CD4-positive, CD25-positive, alpha-beta regulatory T cell (primary cell): Measurements from ENCODE around the gene CHST4. TPM values are rescaled to one million over a fixed set of nuclear protein-coding genes. Genes with fewer than 3 reads are reported as not detected.
"Not testable (repeated sequence)": the region's sequence is repeated elsewhere in the genome, so short reads cannot be mapped to it uniquely, and the experiment has no call there.

Experiments used
- ATAC-seq, 2 donors: fragments of 150-1000 bp; cut with Tn5 transposase; one replicate each; pipeline ENCODE4 v1.10.0; 2021; ENCODE audit warnings: low read depth in 2 of 2, moderate number of reproducible peaks in 2 of 2, moderate library complexity in 1 of 2
- DNase-seq, 3 donors: peaks; one replicate each; pipeline versions ENCODE4 v3.0.0 to v3.0.0-alpha.2; 2012 to 2022; ENCODE audit warnings: mixed read lengths in 1 of 3
- H3K27ac ChIP-seq: one replicate; pipeline ENCODE4 v1.7.0; 2013; ENCODE audit warnings: mild to moderate bottlenecking, low read length; ENCODE audit not compliant: insufficient read depth, poor library complexity, severe bottlenecking
- H3K27me3 ChIP-seq: one replicate; pipeline ENCODE4 v1.7.0; 2013; ENCODE audit warnings: low read length; ENCODE audit not compliant: control insufficient read depth, insufficient read depth
- H3K36me3 ChIP-seq: one replicate; pipeline ENCODE4 v1.7.0; 2013; ENCODE audit warnings: mild to moderate bottlenecking, low read length, moderate library complexity; ENCODE audit not compliant: control insufficient read depth, insufficient read depth
- H3K4me1 ChIP-seq: 2 replicates; pipeline ENCODE4 v1.7.0; 2013; ENCODE audit warnings: mild to moderate bottlenecking, low read length; ENCODE audit not compliant: insufficient read depth, control insufficient read depth, poor library complexity, severe bottlenecking
- H3K4me3 ChIP-seq: one replicate; pipeline ENCODE4 v1.7.0; 2013; ENCODE audit warnings: low read depth, mild to moderate bottlenecking, low read length, moderate library complexity
- H3K9me3 ChIP-seq, 2 experiments: 1 replicate in 1 of 2; 2 replicates in 1 of 2; pipeline ENCODE4 v1.7.0; 2013; ENCODE audit warnings: low read length in 2 of 2, mild to moderate bottlenecking in 1 of 2, moderate library complexity in 1 of 2; ENCODE audit not compliant: control insufficient read depth in 2 of 2
- H3K27ac Mint-ChIP-seq, 3 donors: one replicate each; pipeline ENCODE4 v1.8.0; 2020 to 2022; ENCODE audit warnings: mild to moderate bottlenecking in 3 of 3, mixed read lengths in 3 of 3, moderate library complexity in 2 of 3
- H3K27me3 Mint-ChIP-seq: one replicate; pipeline ENCODE4 v1.8.0; 2022; ENCODE audit warnings: mild to moderate bottlenecking, mixed read lengths
- H3K36me3 Mint-ChIP-seq: one replicate; pipeline ENCODE4 v1.8.0; 2020; ENCODE audit warnings: mixed read lengths
- H3K4me1 Mint-ChIP-seq, 4 donors: one replicate each; pipeline ENCODE4 v1.8.0; 2020 to 2022; ENCODE audit warnings: mixed read lengths in 4 of 4, mild to moderate bottlenecking in 1 of 4
- H3K4me3 Mint-ChIP-seq, 4 donors: one replicate each; pipeline ENCODE4 v1.8.0; 2020 to 2022; ENCODE audit warnings: mild to moderate bottlenecking in 4 of 4, mixed read lengths in 4 of 4, moderate library complexity in 3 of 4
- H3K9me3 Mint-ChIP-seq, 7 donors: one replicate each; pipeline ENCODE4 v1.8.0; 2020 to 2022; ENCODE audit warnings: mixed read lengths in 7 of 7, mild to moderate bottlenecking in 3 of 7, moderate library complexity in 2 of 7
- polyA plus RNA-seq, 4 donors: library from polyadenylated mRNA; unstranded; fragments of 300-500 nt; fragmentation: Illumina TruSeq; gene quantifications; one replicate each; pipeline ENCODE4 v1.2.3, GENCODE V29; 2021
- total RNA-seq: library from RNA; stranded (reverse); gene quantifications from one replicate; pipeline ENCODE4 v1.2.3, GENCODE V29; 2022

Gene CHST4
- total and polyA plus RNA-seq, 5 donors from 2014 or later = not detected

DNA sequence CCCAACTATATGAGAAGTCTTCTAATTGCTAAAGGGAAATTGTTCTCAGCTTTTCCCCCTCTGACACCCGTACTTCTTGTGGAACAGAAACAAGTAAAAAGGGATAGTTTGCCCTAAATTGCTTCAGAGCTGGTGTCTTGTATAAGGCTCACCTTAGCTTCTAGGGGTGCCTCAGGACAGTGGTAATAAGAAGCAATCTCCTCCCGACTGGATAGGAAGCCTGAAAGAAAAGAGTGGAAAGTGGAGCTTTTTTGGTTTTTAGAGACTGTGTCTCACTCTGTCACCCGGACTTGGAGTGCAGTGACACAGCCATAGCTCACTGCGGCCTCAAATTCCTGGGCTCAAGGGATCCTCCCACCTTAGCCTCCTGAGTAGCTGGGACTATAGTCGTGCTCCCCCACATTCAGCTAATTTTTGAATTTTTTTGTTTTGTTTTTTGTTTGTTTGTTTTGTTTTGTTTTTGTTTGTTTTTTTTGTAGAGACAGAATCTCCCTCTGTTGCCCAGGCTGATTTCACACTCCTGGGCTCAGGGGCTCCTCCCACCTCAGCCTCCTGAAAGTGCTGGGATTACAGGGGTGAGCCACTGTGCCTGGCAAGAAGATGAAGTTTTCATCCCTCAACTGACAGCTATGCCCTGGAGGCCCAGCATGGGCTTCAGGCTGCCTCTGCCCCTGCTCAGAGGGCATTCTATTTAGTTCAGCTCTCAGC is 47.3 kb downstream of the CHST4 start:
- H3K27me3 Mint-ChIP-seq = peaks cover 47% of the 10 kb centered on the region
- DNase-seq (no peak), ATAC-seq (no peak)
- Histone ChIP-seq H3K27ac (no peak overlapping the region), H3K27me3 (peaks cover 21% of the 10 kb centered on the region), H3K4me1 (no peaks in the 10 kb centered on the region), H3K9me3 (no peaks in the 10 kb centered on the region), H3K4me3 (no peak overlapping the region), H3K36me3 (no peaks in the 10 kb centered on the region)
- H3K36me3 Mint-ChIP-seq = no peaks in the 10 kb centered on the region
- H3K4me3 Mint-ChIP-seq = no peak overlapping the region
- H3K9me3 Mint-ChIP-seq = peaks cover 0 to 1% (median 0%) of the 10 kb centered on the region in 7 donors
- H3K27ac Mint-ChIP-seq = no peak overlapping the region
- H3K4me1 Mint-ChIP-seq = no peaks in the 10 kb centered on the region

- H3K4me1 ChIP-seq = no peaks in the 10 kb centered on the region
- H3K4me3 Mint-ChIP-seq = no peak overlapping the region
- H3K9me3 ChIP-seq = no peaks in the 10 kb centered on the region
- no peak for DNase-seq
- peaks cover 0 to 1% (median 0%) of the 10 kb centered on the region in 7 donors for H3K9me3 Mint-ChIP-seq
- no peaks in the 10 kb centered on the region for H3K36me3 ChIP-seq
- no peak overlapping the region for H3K27ac Mint-ChIP-seq
- no peak overlapping the region for H3K27ac ChIP-seq
- H3K4me3 ChIP-seq = no peak overlapping the region
- no peaks in the 10 kb centered on the region for H3K4me1 Mint-ChIP-seq
- peaks cover 21% of the 10 kb centered on the region for H3K27me3 ChIP-seq
- H3K36me3 Mint-ChIP-seq = no peaks in the 10 kb centered on the region
- peaks cover 38% of the 10 kb centered on the region for H3K27me3 Mint-ChIP-seq
- ATAC-seq = no peak
Observed at GRCh38 chr16:71574702-71575101, 48.5 kb downstream of the CHST4 start.

DNA sequence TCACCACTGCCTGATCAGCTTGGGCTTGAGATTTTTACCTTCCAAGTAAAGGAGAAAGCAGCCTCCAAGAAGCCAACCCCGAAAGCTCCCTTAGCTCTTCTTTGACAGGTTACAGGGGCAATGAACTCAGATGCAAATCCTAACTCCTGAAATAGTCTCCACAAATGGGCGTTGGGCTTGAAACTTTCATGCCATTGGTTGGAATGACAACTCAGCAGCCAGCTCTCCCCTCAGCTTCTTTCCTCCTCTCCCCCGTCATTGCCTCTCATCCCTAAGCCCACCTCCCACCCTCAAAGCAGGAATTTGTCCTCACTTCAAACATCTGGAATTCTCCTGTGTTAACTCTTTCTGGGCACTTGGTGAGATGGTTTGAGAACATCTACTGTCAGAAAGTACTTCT is 50.7 kb downstream of the CHST4 start, which contains the start of gene TAT:
TAT (minus strand) TSS at position 122 of the 400 bp plus-strand sequence. CDS start 677 bp downstream, outside the sequence.
- Mint-ChIP-seq H3K27ac (no peak within 1 kb of the TSS), H3K4me1 (no peaks in the 10 kb centered on the region), H3K27me3 (peaks cover 29% of the 10 kb centered on the region), H3K9me3 (no peaks in the 10 kb centered on the region), H3K4me3 (no peak within 1 kb of the TSS), H3K36me3 (no peaks in the 10 kb centered on the region)
- no peaks in the 10 kb centered on the region for H3K9me3 ChIP-seq
- no peaks in the 10 kb centered on the region for H3K36me3 ChIP-seq
- H3K4me3 ChIP-seq = no peak within 1 kb of the TSS
- peaks cover 19% of the 10 kb centered on the region for H3K27me3 ChIP-seq
- DNase-seq (no peak), ATAC-seq (no peak)
- H3K4me1 ChIP-seq = no peaks in the 10 kb centered on the region
- H3K27ac ChIP-seq = no peak within 1 kb of the TSS

- not testable (repeated sequence) for H3K36me3 Mint-ChIP-seq, H3K9me3 Mint-ChIP-seq
Observed at GRCh38 chr16:71582553-71582848, 56.3 kb downstream of the CHST4 start.

GRCh38 chr16:71584543-71585317 is 58.5 kb downstream of the CHST4 start:
- H3K27ac ChIP-seq = no peak overlapping the region
- DNase-seq (no peak), ATAC-seq (no peak)
- Mint-ChIP-seq H3K27me3 (peaks cover 31% of the 10 kb centered on the region), H3K4me1 (no peaks in the 10 kb centered on the region), H3K9me3 (peaks cover 0 to 3% (median 0%) of the 10 kb centered on the region in 7 donors), H3K36me3 (no peaks in the 10 kb centered on the region), H3K27ac (no peak overlapping the region), H3K4me3 (no peak overlapping the region)
- H3K27me3 ChIP-seq = peaks cover 8% of the 10 kb centered on the region
- no peaks in the 10 kb centered on the region for H3K36me3 ChIP-seq
- no peaks in the 10 kb centered on the region for H3K9me3 ChIP-seq
- no peaks in the 10 kb centered on the region for H3K4me1 ChIP-seq
- no peak overlapping the region for H3K4me3 ChIP-seq

More at GRCh38 chr16:71582553-71582848, 56.3 kb downstream of the CHST4 start:
- H3K4me3 ChIP-seq, H3K36me3 ChIP-seq, H3K27ac ChIP-seq, H3K4me3 Mint-ChIP-seq, H3K4me1 ChIP-seq, H3K9me3 ChIP-seq, DNase-seq, H3K4me1 Mint-ChIP-seq, ATAC-seq: not testable (repeated sequence)
- Mint-ChIP-seq H3K27me3 (peaks cover 25% of the 10 kb centered on the region), H3K27ac (peak overlapping the region in 1 of 3 donors; percentile 26)
- H3K27me3 ChIP-seq = peaks cover 12% of the 10 kb centered on the region

- Mint-ChIP-seq H3K9me3 (peaks cover 0 to 3% (median 0%) of the 10 kb centered on the region in 7 donors), H3K4me3 (no peak overlapping the region), H3K27ac (no peak overlapping the region), H3K4me1 (no peaks in the 10 kb centered on the region), H3K27me3 (peaks cover 31% of the 10 kb centered on the region), H3K36me3 (no peaks in the 10 kb centered on the region)
- H3K4me1 ChIP-seq = no peaks in the 10 kb centered on the region
- peaks cover 8% of the 10 kb centered on the region for H3K27me3 ChIP-seq
- H3K36me3 ChIP-seq = no peaks in the 10 kb centered on the region
- DNase-seq (no peak), ATAC-seq (no peak)
- no peak overlapping the region for H3K4me3 ChIP-seq
- H3K9me3 ChIP-seq = no peaks in the 10 kb centered on the region
- no peak overlapping the region for H3K27ac ChIP-seq
Observed at GRCh38 chr16:71585318-71585703, 59.1 kb downstream of the CHST4 start.
